Breast epithelium (tissue), 3 donors: ENCODE results near the gene CACNA1B.

ENCODE experiments used
- CTCF ChIP-seq, 3 donors: fragments of 450-650 bp; IDR thresholded peaks; one replicate each; pipeline ENCODE4 v1.5.1; 2016 to 2017; ENCODE audit warnings: antibody characterized with exemption in 3 of 3, mild to moderate bottlenecking in 3 of 3, moderate library complexity in 3 of 3
- POLR2A ChIP-seq: fragments of 450-650 bp; IDR thresholded peaks from one replicate; pipeline ENCODE4 v1.6.1; 2016; ENCODE audit warnings: antibody characterized with exemption, mild to moderate bottlenecking, moderate library complexity
- POLR2AphosphoS5 ChIP-seq, 3 donors: sonication (generic); formaldehyde crosslinking; IDR thresholded peaks; one replicate each; pipeline ENCODE4 v1.6.1; 2017; ENCODE audit warnings: antibody characterized with exemption in 3 of 3

GRCh38 chr9:138095813-138096518 lies 218.4 kb downstream of the CACNA1B start:
- TF ChIP-seq CTCF (IDR thresholded peaks at IDR 0.05) (no peak), POLR2A (no peak), POLR2AphosphoS5 (IDR thresholded peaks at IDR 0.05) (no peak)
